ENCODE data around the gene NIBAN1. TPM values are rescaled to one million over a fixed set of nuclear protein-coding genes. Genes with fewer than 3 reads are reported as not detected.

NIBAN1 gene
- total and polyA plus RNA-seq, 9 of the 15 experiments (the other 6 are each of a cell fraction or from before 2014, with no cell fraction given) = 1.5 to 26.6 (median 16.2) TPM

- no peak overlapping the region for H3K9ac ChIP-seq (ENCODE audit: insufficient read depth in 1 of 2, low read depth in 2 of 2, low read length in 2 of 2)
- no peaks in the 10 kb centered on the region; the same call in 2 of the 3 replicates for H3K79me2 ChIP-seq (ENCODE audit: control insufficient read depth, insufficient read depth, low read length)
Measured at GRCh38 chr1:184931566-184931965, 42.7 kb downstream of the NIBAN1 start.

More at GRCh38 chr1:184931566-184931965, 42.7 kb downstream of the NIBAN1 start:
- no peaks in the 10 kb centered on the region for H3K36me3 ChIP-seq (ENCODE audit: control insufficient read depth, insufficient read depth, low read length)
- ATAC-seq = no peak
- DNase-seq (ENCODE audit: extremely low read depth in 1 of 4, low spot score in 3 of 4) = no peak
- no peak overlapping the region for H3K4me2 ChIP-seq (ENCODE audit: insufficient read depth, low read length)
- TF ChIP-seq ZNF830 (CRISPR knock-in tag; IDR thresholded peaks at IDR 0.05) (no peak), ILF3 (IDR thresholded peaks at IDR 0.05; ENCODE audit: borderline replicate concordance) (no peak), ZNF740 (CRISPR knock-in tag; IDR thresholded peaks at IDR 0.05) (no peak), ZNF740 (tag; IDR thresholded peaks at IDR 0.05) (no peak), SOX6 (IDR thresholded peaks at IDR 0.05) (no peak), CBX8 (IDR thresholded peaks at IDR 0.05; ENCODE audit: borderline replicate concordance, extremely low read depth, low read depth, low read length, poor library complexity, severe bottlenecking) (no peak)
- TF ChIP-seq, protein P1, sequence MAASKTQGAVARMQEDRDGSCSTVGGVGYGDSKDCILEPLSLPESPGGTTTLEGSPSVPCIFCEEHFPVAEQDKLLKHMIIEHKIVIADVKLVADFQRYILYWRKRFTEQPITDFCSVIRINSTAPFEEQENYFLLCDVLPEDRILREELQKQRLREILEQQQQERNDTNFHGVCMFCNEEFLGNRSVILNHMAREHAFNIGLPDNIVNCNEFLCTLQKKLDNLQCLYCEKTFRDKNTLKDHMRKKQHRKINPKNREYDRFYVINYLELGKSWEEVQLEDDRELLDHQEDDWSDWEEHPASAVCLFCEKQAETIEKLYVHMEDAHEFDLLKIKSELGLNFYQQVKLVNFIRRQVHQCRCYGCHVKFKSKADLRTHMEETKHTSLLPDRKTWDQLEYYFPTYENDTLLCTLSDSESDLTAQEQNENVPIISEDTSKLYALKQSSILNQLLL (CRISPR knock-in tag; IDR thresholded peaks at IDR 0.05; ENCODE audit: borderline replicate concordance) = no peak
- TF ChIP-seq, protein P2, sequence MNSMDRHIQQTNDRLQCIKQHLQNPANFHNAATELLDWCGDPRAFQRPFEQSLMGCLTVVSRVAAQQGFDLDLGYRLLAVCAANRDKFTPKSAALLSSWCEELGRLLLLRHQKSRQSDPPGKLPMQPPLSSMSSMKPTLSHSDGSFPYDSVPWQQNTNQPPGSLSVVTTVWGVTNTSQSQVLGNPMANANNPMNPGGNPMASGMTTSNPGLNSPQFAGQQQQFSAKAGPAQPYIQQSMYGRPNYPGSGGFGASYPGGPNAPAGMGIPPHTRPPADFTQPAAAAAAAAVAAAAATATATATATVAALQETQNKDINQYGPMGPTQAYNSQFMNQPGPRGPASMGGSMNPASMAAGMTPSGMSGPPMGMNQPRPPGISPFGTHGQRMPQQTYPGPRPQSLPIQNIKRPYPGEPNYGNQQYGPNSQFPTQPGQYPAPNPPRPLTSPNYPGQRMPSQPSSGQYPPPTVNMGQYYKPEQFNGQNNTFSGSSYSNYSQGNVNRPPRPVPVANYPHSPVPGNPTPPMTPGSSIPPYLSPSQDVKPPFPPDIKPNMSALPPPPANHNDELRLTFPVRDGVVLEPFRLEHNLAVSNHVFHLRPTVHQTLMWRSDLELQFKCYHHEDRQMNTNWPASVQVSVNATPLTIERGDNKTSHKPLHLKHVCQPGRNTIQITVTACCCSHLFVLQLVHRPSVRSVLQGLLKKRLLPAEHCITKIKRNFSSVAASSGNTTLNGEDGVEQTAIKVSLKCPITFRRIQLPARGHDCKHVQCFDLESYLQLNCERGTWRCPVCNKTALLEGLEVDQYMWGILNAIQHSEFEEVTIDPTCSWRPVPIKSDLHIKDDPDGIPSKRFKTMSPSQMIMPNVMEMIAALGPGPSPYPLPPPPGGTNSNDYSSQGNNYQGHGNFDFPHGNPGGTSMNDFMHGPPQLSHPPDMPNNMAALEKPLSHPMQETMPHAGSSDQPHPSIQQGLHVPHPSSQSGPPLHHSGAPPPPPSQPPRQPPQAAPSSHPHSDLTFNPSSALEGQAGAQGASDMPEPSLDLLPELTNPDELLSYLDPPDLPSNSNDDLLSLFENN (IDR thresholded peaks at IDR 0.05; ENCODE audit: low read depth in 2 of 2, low read length in 2 of 2) = no peak
- TF ChIP-seq, protein P3, sequence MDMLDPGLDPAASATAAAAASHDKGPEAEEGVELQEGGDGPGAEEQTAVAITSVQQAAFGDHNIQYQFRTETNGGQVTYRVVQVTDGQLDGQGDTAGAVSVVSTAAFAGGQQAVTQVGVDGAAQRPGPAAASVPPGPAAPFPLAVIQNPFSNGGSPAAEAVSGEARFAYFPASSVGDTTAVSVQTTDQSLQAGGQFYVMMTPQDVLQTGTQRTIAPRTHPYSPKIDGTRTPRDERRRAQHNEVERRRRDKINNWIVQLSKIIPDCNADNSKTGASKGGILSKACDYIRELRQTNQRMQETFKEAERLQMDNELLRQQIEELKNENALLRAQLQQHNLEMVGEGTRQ (CRISPR knock-in tag; IDR thresholded peaks at IDR 0.05) = no peak
- 90% methylated on average over 1 of the region's 1 CpG for WGBS (ENCODE audit: insufficient coverage, low coverage, missing lambda C conversion rate)
- in situ Hi-C loops (cut with MboI) (no loop called here), intact Hi-C loops (cut with micrococcal nuclease) (loop anchor here (5.0 kb wide), 1 partner anchor 124 kb away; no protein-coding TSS in a partner anchor)
- H2AFZ ChIP-seq (ENCODE audit: low read depth, low read length) = no peak overlapping the region
- no peaks in the 10 kb centered on the region for H3K9me1 ChIP-seq (ENCODE audit: control insufficient read depth, insufficient read depth, low read length)
- H3K9me3 ChIP-seq (replicated peaks; ENCODE audit: control insufficient read depth, insufficient read depth, low read depth, low read length) = no peaks in the 10 kb centered on the region
- POLR2A ChIA-PET = interaction anchor here (0.5 to 1.2 kb wide), 3 partner anchors 12 to 1034 kb away, joined by 3 read pairs; no protein-coding TSS in a partner anchor
- CTCF ChIA-PET (ENCODE audit: low intra/inter-chr PET ratio) = no interaction called here
- H4K20me1 ChIP-seq (replicated peaks; ENCODE audit: control insufficient read depth, insufficient read depth, low read length) = peaks cover 14% of the 10 kb centered on the region; the same call in 1 of the 2 replicates
- FAIRE-seq = peak; percentile 19
- H3K27me3 ChIP-seq (ENCODE audit: control insufficient read depth in 2 of 2, insufficient read depth in 2 of 2, low read length in 2 of 2) = no peaks in the 10 kb centered on the region
- BruUV-seq (replicated peaks) = no TSS peak
- no peak overlapping the region for H3K27ac ChIP-seq (ENCODE audit: extremely low read depth, low read depth, low read length)
- H3K4me1 ChIP-seq (replicated peaks in 1 of 2; ENCODE audit: control insufficient read depth in 2 of 2, insufficient read depth in 2 of 2, low read length in 2 of 2) = peaks cover 0 to 10% of the 10 kb centered on the region in 2 experiments; a peak in 2 of 5 replicates
- no peak overlapping the region for H3K4me3 ChIP-seq

Data from K562 (cell line).